ENCODE data around the gene AKIRIN2.

GRCh38 chr6:87656857-87657256, 45.2 kb downstream of the AKIRIN2 start:
- no peak for TF ChIP-seq CTCF (IDR thresholded peaks at IDR 0.05; ENCODE audit: insufficient read depth, low read depth, low read length)
- TF ChIP-seq EZH2 (IDR thresholded peaks at IDR 0.05; ENCODE audit: insufficient read depth, low read length), result no peak
